HEK293 (cell line): ENCODE measurements around the gene FOXC1.

ENCODE experiments used
- KLF10 ChIP-seq: fragments of 450-650 bp; IDR thresholded peaks from 2 replicates; pipeline ENCODE4 v1.5.1; 2018; ENCODE audit warnings: missing biosample characterization, mild to moderate bottlenecking, missing genetic modification characterization
- REST ChIP-seq: fragments of 450-650 bp; formaldehyde crosslinking; IDR thresholded peaks from 2 replicates; pipeline ENCODE4 v1.5.1; 2016; ENCODE audit warnings: missing biosample characterization, missing genetic modification characterization
- SALL2 ChIP-seq: fragments of 450-650 bp; formaldehyde crosslinking; IDR thresholded peaks from 2 replicates; pipeline ENCODE4 v1.5.0; 2017; ENCODE audit warnings: missing biosample characterization, mild to moderate bottlenecking, missing genetic modification characterization, borderline replicate concordance
- ZNF133 ChIP-seq: fragments of 450-650 bp; formaldehyde crosslinking; IDR thresholded peaks from 2 replicates; pipeline ENCODE4 v1.5.1; 2016; ENCODE audit warnings: missing biosample characterization, missing genetic modification characterization
- ZNF24 ChIP-seq: fragments of 450-650 bp; formaldehyde crosslinking; IDR thresholded peaks from 2 replicates; pipeline ENCODE4 v1.5.1; 2016; ENCODE audit warnings: missing biosample characterization, missing genetic modification characterization
- ZNF280C ChIP-seq: fragments of 450-650 bp; formaldehyde crosslinking; IDR thresholded peaks from 2 replicates; pipeline ENCODE4 v1.5.1; 2016; ENCODE audit warnings: missing biosample characterization, missing genetic modification characterization
- ZNF324 ChIP-seq: fragments of 450-650 bp; formaldehyde crosslinking; IDR thresholded peaks from 2 replicates; pipeline ENCODE4 v1.5.1; 2016; ENCODE audit warnings: missing biosample characterization, missing genetic modification characterization
- TF ChIP-seq, protein P1 (sequence below): fragments of 450-650 bp; formaldehyde crosslinking; IDR thresholded peaks from 2 replicates; pipeline ENCODE4 v1.5.1; 2017; ENCODE audit warnings: missing biosample characterization, missing genetic modification characterization

DNA sequence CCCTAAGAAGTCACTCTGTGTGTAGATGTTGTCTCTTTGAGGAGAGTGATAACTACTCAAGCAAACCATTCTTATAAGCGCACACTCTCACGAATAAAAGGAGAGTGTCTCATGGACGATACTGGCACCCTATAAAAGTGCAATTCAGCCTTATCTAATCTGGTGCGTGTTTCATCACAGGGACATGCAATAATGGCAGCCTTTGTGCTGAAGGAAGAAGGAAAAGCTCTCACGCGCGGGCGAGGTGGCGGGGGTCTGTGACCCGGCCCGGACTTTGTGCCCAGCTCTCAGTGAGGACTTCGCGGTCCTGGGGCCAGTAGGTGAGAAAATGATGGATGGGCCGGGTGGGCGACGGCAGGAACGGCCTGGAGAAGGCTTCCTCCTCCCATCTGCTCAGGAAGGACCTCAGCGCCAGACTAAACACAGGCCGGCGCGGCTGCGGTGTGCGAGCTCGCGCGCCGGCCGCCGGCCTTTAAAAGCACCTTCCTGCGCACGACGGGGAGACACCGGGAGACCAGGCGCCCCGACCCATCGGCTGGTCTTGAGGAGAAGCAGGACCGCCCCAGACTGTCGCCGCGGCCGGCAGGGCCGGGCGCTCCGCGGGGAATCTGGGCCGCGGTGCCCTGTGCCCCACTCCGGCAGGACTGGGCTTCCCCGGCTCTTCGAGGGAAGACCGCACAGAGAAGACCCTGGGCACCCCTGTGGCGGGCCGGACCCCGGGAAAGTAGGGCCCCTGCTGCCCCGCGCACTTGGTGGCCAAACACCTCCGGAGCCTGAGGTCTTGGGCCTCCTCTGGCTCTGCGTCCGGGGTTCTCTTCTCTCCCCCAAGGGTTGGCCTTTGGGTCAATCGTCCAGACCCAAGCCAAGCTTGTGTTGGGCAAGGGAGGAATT is 8.3 kb upstream of the FOXC1 start:
- TF ChIP-seq ZNF24 (tag by site-specific recombination): no peak
- TF ChIP-seq REST: no peak
- no peak for TF ChIP-seq ZNF280C (tag by site-specific recombination)
- no peak for TF ChIP-seq ZNF133
- TF ChIP-seq, protein P1, sequence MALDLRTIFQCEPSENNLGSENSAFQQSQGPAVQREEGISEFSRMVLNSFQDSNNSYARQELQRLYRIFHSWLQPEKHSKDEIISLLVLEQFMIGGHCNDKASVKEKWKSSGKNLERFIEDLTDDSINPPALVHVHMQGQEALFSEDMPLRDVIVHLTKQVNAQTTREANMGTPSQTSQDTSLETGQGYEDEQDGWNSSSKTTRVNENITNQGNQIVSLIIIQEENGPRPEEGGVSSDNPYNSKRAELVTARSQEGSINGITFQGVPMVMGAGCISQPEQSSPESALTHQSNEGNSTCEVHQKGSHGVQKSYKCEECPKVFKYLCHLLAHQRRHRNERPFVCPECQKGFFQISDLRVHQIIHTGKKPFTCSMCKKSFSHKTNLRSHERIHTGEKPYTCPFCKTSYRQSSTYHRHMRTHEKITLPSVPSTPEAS (tag by site-specific recombination): no peak
- TF ChIP-seq KLF10: no peak
- no peak for TF ChIP-seq SALL2 (tag by site-specific recombination)
- no peak for TF ChIP-seq ZNF324 (tag by site-specific recombination)
